Measurements from ENCODE around the gene LRPAP1. TPM values are rescaled to one million over a fixed set of nuclear protein-coding genes. Genes with fewer than 3 reads are reported as not detected.

The LRPAP1 gene
- polyA plus RNA-seq, 1 donor (not counting 4 experiments of a cell fraction or from before 2014, with no cell fraction given) = 121 TPM

DNA sequence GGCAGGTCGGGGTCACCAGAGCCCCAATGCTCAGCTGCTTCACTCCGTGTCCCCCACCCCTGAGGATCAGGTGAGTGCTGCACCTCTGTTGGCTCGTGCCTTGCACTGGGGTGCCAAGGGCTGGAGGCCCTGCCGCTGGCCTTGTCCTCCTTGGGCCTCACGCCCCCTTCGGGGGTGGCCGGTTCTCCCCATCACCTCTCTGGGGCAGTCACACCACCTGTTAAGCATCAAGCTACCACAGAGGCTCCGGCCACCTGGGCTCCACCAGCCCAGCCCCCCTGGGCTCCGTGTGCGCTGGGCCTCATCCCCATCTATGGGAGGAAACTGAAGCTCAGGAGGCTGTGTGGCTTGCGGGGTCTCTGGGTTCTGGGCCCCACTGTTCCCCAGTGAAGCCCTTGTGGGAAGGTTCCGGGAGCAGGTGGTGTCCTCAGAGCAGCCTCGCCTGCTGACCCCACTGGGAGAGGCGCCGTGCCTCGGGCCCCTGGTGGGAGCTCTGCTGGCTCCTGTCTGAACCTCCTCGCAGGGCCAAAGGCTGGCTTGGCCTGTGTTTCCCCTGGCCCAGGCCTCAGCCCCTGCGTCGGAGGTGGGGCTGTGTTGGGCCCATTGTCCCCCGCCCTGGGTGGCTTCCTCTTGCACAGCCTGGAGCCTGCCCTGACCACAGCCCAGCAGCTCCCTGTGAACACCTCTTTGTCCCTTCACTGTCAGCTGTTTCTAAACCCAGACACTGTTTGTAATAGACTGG is 38.3 kb downstream of the LRPAP1 start:
- no peak for DNase-seq (ENCODE audit: low read depth, low spot score)
- Histone ChIP-seq H3K27me3 (ENCODE audit: control insufficient read depth, extremely low read depth, insufficient read depth, low read length) (peaks cover 42% of the 10 kb centered on the region), H3K9me3 (ENCODE audit: control insufficient read depth, low read depth, low read length) (no peaks in the 10 kb centered on the region), H3K4me2 (ENCODE audit: control insufficient read depth, extremely low read depth, insufficient read depth, low read depth, low read length) (no peak overlapping the region), H3K27ac (ENCODE audit: control insufficient read depth, insufficient read depth, low read length) (no peak overlapping the region), H3K4me1 (ENCODE audit: control insufficient read depth, extremely low read depth, insufficient read depth, low read length) (no peaks in the 10 kb centered on the region), H3K9ac (ENCODE audit: control insufficient read depth, extremely low read depth, insufficient read depth, low read length) (no peak overlapping the region), H3K36me3 (ENCODE audit: control insufficient read depth in 2 of 2, extremely low read depth in 1 of 2, insufficient read depth in 2 of 2, low read length in 2 of 2) (no peaks in the 10 kb centered on the region), H4K20me1 (ENCODE audit: control insufficient read depth, extremely low read depth, insufficient read depth, low read length) (peaks cover 7% of the 10 kb centered on the region), H3K4me3 (ENCODE audit: control insufficient read depth in 2 of 3, extremely low read depth in 1 of 3, insufficient read depth in 2 of 3, low read depth in 1 of 3, low read length in 3 of 3) (no peak overlapping the region), H3K79me2 (ENCODE audit: control insufficient read depth, insufficient read depth, low read length) (no peaks in the 10 kb centered on the region), H3K9me1 (ENCODE audit: control insufficient read depth, extremely low read depth, insufficient read depth, low read length) (no peaks in the 10 kb centered on the region), H2AFZ (ENCODE audit: control insufficient read depth, low read length) (no peak overlapping the region)
- dilution Hi-C loops (cut with MboI; ENCODE audit: extremely low pct_ligation_motif_present, low sequenced_read_pairs) = no loop called here
- TF ChIP-seq, protein P1, sequence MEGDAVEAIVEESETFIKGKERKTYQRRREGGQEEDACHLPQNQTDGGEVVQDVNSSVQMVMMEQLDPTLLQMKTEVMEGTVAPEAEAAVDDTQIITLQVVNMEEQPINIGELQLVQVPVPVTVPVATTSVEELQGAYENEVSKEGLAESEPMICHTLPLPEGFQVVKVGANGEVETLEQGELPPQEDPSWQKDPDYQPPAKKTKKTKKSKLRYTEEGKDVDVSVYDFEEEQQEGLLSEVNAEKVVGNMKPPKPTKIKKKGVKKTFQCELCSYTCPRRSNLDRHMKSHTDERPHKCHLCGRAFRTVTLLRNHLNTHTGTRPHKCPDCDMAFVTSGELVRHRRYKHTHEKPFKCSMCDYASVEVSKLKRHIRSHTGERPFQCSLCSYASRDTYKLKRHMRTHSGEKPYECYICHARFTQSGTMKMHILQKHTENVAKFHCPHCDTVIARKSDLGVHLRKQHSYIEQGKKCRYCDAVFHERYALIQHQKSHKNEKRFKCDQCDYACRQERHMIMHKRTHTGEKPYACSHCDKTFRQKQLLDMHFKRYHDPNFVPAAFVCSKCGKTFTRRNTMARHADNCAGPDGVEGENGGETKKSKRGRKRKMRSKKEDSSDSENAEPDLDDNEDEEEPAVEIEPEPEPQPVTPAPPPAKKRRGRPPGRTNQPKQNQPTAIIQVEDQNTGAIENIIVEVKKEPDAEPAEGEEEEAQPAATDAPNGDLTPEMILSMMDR (optimal IDR thresholded peaks at IDR 0.05 in 1 of 3, IDR thresholded peaks at IDR 0.05 in 1 of 3, conservative IDR thresholded peaks at IDR 0.05 in 1 of 3; ENCODE audit: extremely low read depth in 1 of 3, insufficient read depth in 2 of 3, low read length in 3 of 3) = no peak
- TF ChIP-seq EZH2 (IDR thresholded peaks at IDR 0.05; ENCODE audit: low read length) = no peak
- no peak for FAIRE-seq

DNA sequence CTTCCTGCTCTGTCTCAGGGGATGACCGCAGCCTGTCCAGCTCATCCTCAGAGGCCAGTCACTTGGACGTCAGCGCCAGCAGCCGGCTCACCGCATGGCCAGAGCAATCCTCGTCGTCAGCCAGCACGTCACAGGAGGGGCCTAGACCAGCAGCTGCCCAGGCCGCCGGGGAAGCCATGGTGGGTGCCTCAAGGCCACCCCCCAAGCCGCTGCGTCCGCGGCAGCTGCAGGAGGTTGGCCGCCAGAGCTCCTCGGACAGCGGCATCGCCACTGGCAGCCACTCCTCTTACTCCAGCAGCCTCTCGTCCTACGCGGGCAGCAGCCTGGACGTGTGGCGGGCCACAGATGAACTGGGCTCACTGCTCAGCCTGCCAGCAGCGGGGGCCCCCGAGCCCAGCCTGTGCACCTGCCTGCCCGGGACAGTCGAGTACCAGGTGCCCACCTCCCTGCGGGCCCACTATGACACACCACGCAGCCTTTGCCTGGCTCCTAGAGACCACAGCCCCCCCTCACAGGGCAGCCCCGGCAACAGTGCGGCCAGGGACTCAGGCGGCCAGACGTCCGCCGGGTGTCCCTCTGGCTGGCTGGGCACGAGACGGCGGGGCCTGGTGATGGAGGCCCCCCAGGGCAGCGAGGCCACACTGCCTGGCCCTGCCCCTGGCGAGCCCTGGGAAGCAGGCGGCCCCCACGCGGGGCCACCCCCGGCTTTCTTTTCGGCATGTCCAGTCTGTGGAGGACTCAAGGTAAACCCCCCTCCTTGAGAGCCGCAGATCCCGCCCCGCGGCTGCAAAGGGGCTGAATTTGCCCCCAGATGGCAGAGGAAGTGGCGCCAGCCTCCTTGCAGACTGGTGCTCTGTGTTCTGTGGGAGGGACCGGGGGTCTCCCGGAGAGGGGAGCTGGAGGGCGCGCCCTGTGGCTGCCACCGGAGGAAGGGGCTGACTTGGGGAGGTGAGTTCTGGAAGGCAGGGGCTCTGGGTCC is 39.2 kb downstream of the LRPAP1 start:
- Histone ChIP-seq H3K4me2 (ENCODE audit: control insufficient read depth, extremely low read depth, insufficient read depth, low read depth, low read length) (no peak overlapping the region), H3K9me1 (ENCODE audit: control insufficient read depth, extremely low read depth, insufficient read depth, low read length) (no peaks in the 10 kb centered on the region), H3K9ac (ENCODE audit: control insufficient read depth, extremely low read depth, insufficient read depth, low read length) (no peak overlapping the region), H3K9me3 (ENCODE audit: control insufficient read depth, low read depth, low read length) (no peaks in the 10 kb centered on the region), H3K27me3 (ENCODE audit: control insufficient read depth, extremely low read depth, insufficient read depth, low read length) (peaks cover 44% of the 10 kb centered on the region), H3K27ac (ENCODE audit: control insufficient read depth, insufficient read depth, low read length) (no peak overlapping the region), H4K20me1 (ENCODE audit: control insufficient read depth, extremely low read depth, insufficient read depth, low read length) (peaks cover 7% of the 10 kb centered on the region), H3K4me1 (ENCODE audit: control insufficient read depth, extremely low read depth, insufficient read depth, low read length) (no peaks in the 10 kb centered on the region), H3K79me2 (ENCODE audit: control insufficient read depth, insufficient read depth, low read length) (no peaks in the 10 kb centered on the region), H3K4me3 (ENCODE audit: control insufficient read depth in 2 of 3, extremely low read depth in 1 of 3, insufficient read depth in 2 of 3, low read depth in 1 of 3, low read length in 3 of 3) (no peak overlapping the region), H2AFZ (ENCODE audit: control insufficient read depth, low read length) (no peak overlapping the region), H3K36me3 (ENCODE audit: control insufficient read depth in 2 of 2, extremely low read depth in 1 of 2, insufficient read depth in 2 of 2, low read length in 2 of 2) (no peaks in the 10 kb centered on the region)
- dilution Hi-C loops (cut with MboI; ENCODE audit: extremely low pct_ligation_motif_present, low sequenced_read_pairs) = no loop called here
- DNase-seq (ENCODE audit: low read depth, low spot score) = no peak
- TF ChIP-seq EZH2 (IDR thresholded peaks at IDR 0.05; ENCODE audit: low read length) = no peak
- TF ChIP-seq, protein P1 (optimal IDR thresholded peaks at IDR 0.05 in 1 of 3, IDR thresholded peaks at IDR 0.05 in 1 of 3, conservative IDR thresholded peaks at IDR 0.05 in 1 of 3; ENCODE audit: extremely low read depth in 1 of 3, insufficient read depth in 2 of 3, low read length in 3 of 3) = no peak
- no peak for FAIRE-seq

Data from keratinocyte (primary cell).